HG03439 (cell line): ENCODE data around the gene TRIM14.

Experiments
- ATAC-seq: cut with Tn5 transposase; IDR thresholded peaks from one replicate; pipeline ENCODE4 v1.9.1; 2021; ENCODE audit warnings: mild to moderate bottlenecking, moderate library complexity; ENCODE audit not compliant: unreplicated experiment

Gene TRIM14, protein sequence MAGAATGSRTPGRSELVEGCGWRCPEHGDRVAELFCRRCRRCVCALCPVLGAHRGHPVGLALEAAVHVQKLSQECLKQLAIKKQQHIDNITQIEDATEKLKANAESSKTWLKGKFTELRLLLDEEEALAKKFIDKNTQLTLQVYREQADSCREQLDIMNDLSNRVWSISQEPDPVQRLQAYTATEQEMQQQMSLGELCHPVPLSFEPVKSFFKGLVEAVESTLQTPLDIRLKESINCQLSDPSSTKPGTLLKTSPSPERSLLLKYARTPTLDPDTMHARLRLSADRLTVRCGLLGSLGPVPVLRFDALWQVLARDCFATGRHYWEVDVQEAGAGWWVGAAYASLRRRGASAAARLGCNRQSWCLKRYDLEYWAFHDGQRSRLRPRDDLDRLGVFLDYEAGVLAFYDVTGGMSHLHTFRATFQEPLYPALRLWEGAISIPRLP

DNA sequence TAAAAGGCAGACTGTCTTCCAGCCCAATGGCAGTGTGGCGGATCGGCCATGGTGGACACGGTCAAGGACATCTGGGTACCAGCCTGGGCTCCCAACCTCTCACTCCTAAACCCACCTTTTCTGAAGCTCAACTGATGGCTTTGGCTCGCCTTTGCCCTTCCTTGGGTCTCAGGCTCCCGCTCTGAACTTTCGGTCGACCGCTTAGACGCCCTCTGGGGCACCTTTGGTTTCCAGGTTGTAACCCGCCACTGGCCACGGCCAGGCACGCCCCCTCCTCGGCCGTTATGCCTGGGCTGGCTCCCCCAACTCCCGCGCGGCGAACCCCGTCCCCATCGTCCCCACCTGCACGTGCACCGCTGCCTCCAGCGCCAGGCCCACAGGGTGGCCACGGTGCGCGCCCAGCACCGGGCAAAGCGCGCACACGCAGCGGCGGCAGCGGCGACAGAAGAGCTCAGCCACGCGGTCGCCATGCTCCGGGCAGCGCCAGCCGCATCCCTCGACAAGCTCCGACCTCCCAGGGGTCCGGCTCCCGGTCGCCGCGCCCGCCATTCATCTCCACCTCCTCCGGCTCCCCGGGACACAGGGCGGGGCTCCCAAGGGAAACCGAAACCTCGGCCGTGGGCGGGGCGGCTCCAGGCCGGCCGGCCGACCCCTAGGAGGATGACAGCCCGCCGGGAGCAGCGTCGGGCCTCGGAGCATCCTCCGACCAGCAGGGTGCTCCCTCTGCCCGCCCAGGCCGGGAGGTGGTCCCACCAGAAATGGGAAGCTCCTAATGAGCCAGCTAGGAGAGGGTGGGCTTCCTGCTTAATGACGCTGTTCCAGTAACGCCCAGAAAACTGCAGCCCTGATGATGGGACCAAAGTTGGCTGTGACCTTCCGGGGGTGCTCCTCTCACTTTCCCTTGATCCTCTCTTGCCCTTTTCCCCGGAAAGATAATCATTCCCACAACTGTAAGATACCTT lies at the start of gene TRIM14:
Gene TRIM14 (minus strand): TSS at position 583 of the 962 bp plus-strand sequence. CDS start 34 bp downstream, at position 549.
- peak; percentile 40 for ATAC-seq

DNA sequence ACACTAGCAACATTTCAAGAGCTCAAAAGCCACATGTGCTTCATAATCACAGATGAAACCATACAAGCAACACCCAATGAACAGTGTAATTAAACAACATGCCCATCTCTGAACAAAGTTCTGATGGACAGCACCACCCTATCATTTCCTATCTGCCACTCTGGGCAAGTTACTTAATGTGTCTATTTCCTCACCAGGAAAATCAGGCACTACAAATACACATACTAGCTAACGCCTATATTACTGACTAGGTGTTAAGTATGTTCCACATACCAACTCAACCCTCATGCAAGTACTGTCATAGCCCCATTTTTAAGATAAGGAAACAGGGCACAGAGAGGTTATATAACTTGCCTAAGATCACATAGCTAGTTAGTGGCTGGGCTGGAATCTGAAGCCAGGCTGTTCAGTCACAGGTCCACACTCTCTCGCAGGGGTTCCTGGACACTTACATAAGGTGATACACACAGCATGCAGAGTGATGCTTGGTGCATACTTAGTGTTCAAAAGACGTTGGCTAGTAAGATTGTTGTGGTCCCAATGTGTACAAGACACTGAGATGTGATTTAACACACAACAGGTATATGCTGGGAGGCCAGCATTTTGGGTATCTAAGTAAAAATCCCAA lies 49.2 kb upstream of the TRIM14 start:
- ATAC-seq: no peak

DNA sequence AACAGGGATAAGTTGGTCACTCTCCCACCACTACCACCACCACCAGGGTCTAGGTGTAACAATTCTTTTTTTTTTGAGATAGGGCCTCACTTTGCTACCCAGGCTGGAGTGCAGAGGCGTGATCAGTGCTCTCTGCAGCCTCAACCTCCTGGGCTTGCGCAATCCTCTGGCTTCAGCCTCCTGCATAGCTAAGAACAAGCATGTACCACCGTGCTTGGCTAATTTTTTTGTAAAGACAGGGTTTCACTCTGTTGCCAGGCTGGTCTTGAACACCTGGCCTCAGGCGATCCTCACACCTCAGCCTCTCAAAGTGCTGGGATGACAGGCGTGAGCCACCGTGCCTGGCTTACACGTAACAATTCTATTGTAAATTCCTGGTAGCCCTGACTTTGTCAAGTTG lies 45.9 kb upstream of the TRIM14 start:
- no peak for ATAC-seq

GRCh38 chr9:98162613-98163012 lies 43.6 kb upstream of the TRIM14 start:
- no peak for ATAC-seq

DNA sequence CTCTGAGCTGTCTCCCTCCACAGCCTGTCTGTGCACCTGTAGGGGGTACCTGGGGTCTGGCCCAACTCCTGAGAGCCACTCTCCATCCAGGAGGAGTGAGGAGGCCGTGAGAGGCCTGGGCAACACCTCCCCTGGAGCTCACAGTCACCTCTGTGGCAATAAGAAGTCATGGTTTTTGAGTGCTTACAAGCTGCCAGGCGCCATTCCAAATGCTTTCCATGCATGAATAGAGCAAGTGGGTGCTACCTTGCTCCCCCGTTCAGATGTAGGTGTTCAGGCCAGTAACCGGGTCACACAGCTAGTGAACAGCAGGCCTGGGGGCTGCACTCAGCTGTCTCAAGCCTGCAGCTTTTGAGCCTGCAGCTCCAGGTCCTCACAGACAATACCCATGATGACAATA lies 42.8 kb upstream of the TRIM14 start:
- no peak for ATAC-seq

- ATAC-seq: no peak
Measured at GRCh38 chr9:98159790-98160189, 40.8 kb upstream of the TRIM14 start.

- ATAC-seq: no peak
Measured at GRCh38 chr9:98159301-98159700, 40.3 kb upstream of the TRIM14 start.

DNA sequence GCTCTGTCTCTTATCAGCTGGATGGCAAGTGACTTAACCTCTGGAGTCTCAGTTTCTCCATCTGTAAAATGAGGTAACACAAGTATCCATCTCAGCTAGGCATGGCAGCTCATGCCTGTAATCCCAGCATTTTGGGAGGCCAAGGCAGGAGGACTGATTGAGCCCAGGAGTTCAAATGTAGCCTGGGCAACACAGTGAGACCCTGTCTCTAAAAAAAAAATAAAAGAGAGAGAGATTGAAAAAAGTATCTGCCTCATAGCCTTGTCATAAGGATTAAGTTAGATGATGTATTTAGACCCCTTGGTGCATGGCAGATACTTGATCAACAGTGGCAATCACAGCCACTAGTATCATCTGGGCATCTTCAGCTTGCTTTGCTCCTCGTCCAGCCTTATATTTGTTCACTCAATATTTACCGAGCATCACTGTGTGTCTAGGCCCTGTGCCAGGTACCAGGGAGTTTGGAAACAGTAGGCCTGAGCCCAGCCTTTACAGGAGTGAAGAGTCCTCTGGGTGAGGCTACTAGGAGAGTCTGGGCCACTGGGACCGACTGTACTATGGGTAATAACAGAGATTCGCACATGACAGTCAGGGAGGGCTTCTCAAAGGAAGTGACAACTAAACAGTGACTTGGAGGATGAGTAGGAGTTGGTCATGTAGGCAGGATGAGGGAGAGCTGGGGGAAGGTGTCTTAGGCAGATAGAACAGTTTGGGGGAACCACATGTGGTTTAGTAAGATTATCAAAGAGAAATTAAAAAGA lies 39.2 kb upstream of the TRIM14 start:
- no peak for ATAC-seq

GRCh38 chr9:98157372-98157771 lies 38.4 kb upstream of the TRIM14 start:
- no peak for ATAC-seq

- ATAC-seq: no peak
Measured at GRCh38 chr9:98154678-98155077, 35.7 kb upstream of the TRIM14 start.

DNA sequence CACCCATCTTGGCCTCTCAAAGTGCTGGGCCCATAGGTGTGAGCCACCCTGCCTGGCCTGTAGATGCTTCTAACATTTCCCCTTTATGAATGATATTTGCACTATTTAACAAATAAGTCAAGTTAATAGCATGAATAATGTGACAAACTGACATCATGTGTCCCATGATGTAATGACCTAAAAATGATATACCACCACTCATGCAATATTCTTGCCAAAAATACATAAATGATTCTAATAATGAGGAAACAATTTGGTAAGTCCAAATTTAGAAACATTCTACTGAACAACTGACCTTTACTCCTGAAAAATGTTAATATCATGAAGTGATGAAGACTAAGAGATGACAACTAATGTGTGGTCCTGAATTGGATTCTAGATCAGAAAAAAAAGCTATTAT lies 33.5 kb upstream of the TRIM14 start:
- ATAC-seq: no peak

DNA sequence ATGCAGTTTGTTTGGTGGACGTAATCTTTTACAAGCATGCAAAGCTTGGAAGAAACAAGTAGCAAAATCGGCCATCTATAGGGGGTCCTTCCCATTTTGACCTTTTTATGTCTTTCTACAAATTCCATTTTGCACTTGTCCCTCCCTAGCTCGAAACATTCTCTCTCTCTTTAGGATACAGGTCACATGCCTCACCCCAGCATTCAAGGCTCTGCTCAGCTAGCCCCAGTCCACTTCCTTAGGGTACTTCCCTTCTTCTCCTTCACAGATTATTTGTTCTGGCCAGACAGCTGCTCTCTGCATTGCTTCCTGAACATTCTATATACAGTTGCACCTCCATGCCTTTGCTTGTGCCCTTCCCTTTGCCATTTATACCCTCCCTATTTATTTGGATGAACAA lies 31.7 kb upstream of the TRIM14 start:
- no peak for ATAC-seq

- ATAC-seq: no peak
Measured at GRCh38 chr9:98150164-98150563, 31.1 kb upstream of the TRIM14 start.

GRCh38 chr9:98149422-98149821 lies 30.4 kb upstream of the TRIM14 start:
- ATAC-seq: no peak

GRCh38 chr9:98148486-98148885 lies 29.5 kb upstream of the TRIM14 start:
- no peak for ATAC-seq

DNA sequence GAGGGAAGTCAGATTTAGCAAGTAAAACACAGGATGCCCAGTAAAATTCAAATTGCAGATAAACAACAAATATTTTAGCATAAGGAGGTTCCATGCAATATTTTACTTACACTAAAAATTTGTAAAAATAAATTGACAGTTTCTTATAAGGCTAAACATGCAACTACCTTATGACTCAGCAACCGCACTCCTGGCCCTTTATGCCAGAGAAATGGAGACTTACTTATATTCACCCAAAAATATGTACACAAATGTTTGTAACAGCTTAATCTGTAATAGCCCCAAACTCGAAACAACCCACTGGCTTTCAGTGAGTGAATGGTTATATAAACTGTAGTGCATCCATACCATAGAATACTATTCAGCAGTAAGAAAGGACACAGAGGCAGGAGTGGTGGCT lies 28.6 kb upstream of the TRIM14 start:
- ATAC-seq: no peak

DNA sequence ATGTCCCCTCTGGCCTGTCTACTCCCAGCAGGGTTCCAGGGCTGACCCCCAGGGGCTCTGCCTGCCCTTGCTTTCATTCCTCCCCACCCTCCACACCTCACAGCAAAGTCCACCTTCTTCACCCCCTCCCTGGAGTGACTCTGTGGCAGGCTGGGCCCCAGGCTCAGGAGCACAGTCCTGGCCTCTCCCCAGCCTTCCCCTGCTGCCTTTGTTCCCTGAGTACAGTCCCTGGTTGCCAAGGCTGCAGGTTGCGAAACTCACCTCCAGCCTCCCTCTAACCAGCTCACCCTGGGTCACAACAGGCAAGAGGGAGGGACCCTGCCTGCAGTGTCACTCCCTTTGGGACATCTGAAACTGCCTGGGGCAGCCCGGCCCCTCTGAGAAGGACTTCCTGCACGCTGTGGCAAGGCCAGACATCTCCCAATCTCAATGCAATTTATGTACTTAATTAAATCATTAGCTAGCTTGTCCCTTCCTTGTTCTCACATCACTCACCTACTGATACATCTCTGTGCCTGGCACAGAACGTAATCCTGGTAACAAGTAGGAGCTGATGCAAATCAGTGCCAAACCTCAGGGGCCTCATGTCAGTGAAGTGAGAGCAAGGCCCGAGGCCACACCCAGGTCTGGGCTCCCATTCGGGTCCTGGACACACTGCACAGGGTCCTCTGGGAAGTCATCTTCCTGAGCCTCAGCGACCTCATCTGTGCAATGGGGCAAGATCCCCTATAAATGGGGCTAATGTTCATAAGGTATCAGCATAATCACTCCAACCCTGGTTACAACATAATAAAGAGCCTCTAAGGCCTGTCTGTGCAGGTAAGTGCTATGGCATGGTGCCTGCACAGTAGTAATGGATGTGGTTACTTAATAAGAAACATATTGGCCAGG lies 27.3 kb upstream of the TRIM14 start:
- ATAC-seq: peak; percentile 56

DNA sequence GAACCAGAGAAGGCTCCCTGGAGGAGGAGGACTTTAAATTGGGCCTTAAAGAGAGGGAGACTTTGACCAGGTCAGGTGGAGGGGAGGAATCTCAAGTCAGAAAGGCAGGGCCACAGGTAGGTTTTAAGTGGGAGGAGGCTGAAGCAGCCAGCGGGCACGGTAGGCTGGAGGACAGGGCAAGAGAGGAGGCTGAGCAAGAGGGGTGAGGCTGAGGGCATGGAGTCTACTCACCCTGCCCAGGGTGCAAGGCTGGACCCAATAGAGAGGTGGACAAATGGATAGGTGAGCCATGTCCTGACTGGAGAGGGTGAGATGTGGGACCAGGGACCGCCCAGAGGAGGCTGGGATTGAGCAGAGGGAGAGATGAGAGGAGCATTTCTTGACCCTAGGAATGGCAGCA lies 25.6 kb upstream of the TRIM14 start:
- no peak for ATAC-seq

GRCh38 chr9:98144076-98144475 lies 25.1 kb upstream of the TRIM14 start:
- no peak for ATAC-seq
